Smooth muscle cell of the brain vasculature (primary cell): ENCODE data around the gene PVALEF.
A peak's percentile ranks its signal among the peaks of the same experiment; 100 is the strongest.
"Not testable (repeated sequence)": the region's sequence is repeated elsewhere in the genome, so short reads cannot be mapped to it uniquely, and the experiment has no call there.

Experiments used
- DNase-seq: peaks from one replicate; pipeline ENCODE4 v3.0.0-alpha.2; 2012; ENCODE audit warnings: low read depth, low spot score

PVALEF gene

GRCh38 chr17:81218991-81219390 is 53.7 kb downstream of the PVALEF start:
- no peak for DNase-seq

GRCh38 chr17:81219476-81220180 is 54.3 kb downstream of the PVALEF start:
- no peak for DNase-seq

DNA sequence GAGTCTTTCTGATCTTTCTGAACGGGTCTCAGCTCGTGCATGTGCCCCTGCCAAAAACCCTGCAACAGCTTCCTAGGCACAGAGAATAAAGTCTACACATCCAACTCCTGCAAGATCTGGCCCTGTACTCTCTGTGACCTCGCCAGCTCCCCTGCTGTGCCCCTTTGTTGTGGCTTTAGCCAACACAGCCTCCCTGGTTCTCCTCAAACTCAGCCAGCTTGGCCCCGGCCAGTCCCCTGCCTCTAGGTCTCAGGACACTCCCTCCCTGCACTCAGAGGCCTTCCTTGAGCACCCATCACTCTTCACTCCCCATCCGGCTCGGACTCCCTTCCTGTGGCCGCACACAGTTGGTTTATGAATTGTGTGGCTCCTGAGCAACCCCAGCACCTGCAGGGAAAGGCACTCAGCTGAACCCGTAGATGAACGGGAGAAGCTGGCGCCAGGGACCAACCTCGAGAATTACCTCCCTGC is 56.1 kb downstream of the PVALEF start:
- DNase-seq: no peak

DNA sequence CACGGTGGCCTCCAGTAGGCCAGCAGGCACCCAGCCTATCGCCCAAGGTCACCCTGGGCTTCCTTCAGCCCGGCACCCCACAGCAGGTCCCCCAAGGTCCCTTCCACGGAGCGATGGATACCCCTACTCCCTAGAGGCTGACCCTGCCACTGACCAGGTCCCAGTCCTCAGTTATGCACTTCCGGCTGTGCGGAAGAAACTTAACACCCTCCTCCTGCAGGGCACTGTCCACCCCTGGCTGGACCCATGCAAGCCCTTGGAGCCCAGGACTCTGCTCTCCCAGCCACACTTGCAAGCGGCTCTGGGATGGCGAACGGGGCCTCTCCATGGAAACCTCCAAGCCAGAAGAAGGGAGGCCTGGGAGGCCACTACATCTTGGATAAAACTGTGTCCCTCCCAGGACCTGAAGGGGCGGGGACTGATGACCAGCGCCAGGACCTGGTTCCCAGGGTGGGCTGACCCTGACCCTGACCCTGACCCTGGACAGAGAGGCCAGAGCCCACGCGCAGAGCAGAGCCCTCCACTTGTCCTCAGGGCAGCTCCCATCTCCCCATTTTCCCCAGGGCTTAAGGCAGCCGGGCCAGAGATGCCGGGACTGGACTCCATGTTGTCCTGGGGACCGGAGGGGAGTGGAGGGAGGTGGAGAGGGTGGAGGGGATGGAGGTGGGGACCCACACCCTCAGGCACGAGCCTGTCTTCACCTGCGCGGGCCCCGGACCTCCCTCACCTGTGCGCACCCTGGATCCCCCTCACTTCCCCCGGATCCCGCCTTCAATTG is 56.7 kb downstream of the PVALEF start:
- DNase-seq: no peak

GRCh38 chr17:81222620-81222905 is 57.3 kb downstream of the PVALEF start:
- no peak for DNase-seq

DNA sequence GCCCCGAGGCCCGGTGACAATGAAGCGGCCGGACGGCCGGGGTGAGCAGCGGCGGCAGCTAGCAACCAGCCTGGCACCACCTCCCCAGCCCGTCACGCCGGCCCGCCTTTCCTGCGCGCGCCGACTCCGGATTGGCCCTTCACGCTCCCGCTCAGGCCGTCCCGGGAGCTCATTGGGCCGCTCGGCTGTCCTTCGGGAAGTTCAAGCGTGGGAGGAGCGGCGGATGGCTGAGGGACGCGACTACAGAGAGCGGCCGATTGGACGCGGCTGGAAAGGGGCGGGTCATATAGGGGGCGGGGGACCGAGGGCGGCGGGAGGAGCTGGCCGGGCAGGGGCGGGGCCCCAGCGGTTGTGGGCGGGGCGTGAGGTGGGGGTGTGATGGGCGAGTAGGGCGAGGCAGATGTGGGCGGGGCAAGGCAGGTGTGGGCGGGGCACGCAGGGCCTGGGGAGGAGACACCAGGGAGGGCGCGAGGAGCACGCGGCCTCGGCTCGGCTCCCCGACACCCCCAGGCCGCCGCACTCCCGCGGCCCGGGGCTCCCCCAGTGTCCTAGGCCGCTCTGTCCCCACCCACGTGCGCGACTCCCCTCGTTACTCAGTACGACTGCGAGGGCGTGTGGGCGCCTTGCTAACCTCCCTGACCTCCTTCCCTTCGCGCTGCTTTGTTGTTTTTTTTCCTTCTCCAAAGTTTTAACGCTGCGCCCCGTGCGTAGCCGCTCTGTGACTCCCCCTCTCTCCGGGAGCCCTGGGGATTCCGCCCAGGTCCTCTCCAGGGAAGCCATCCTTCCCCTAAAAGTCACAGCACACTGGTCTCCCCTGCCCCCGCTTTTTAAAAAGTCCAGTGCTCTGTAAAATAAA is 57.8 kb downstream of the PVALEF start, which contains the start of gene CEP131:
Gene CEP131 (minus strand): TSS at position 60 of the 856 bp plus-strand sequence. CDS start 2,909 bp downstream, outside the sequence.
- peak; percentile 96 for DNase-seq

DNA sequence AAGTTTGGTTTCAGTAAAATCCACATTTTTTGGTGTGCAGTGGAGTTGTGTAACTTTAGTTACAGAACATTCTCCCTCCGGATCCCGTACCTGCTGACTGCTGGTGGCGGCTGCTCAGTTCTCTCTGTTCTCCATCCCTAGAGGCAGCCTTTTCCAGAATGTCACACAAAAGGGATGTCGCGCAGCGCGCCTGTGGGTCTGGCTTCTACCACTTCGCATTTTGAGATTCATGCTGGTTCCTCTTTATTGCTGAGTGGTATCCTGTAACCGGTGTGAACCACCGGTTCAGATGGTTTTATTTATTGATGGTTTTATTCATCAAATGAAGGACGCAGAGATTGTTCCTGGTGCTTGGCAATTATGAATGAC is 58.4 kb downstream of the PVALEF start:
- no peak for DNase-seq

DNA sequence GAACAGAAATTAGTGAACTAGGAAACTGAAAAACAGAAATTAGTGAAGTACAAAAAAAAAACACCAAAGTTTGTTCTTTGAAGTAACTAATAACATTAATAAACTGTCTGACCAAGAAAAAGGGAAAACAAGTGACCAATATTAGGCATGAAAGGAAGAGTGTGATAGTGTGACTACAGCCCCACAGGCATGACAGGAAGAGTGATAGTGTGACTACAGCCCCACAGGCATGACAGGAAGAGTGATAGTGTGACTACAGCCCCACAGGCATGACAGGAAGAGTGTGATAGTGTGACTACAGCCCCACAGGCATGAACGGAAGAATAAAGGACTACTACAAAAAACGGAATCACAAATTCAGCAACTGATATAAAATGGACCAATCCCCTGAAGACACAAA is 62.3 kb downstream of the PVALEF start:
- not testable (repeated sequence) for DNase-seq

DNA sequence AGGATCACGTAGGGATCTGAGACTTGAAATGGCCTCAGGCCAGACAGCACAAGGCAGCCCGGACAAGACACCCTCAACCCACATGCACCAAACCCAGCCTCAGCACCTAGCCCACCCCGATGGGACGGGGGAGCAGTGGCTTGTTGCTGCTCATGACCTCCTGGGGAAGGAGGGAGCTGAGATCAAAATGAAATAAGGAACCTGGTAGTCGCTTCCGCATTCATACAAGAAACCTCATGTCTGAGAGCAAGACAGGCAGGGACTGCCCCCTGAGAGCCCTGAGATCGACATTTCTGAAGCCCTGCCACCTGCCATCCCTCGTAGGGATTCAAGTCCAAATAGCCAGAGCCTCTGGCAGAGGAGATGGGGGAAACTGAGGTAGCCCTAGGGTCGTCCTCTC is 63.1 kb downstream of the PVALEF start:
- no peak for DNase-seq

DNA sequence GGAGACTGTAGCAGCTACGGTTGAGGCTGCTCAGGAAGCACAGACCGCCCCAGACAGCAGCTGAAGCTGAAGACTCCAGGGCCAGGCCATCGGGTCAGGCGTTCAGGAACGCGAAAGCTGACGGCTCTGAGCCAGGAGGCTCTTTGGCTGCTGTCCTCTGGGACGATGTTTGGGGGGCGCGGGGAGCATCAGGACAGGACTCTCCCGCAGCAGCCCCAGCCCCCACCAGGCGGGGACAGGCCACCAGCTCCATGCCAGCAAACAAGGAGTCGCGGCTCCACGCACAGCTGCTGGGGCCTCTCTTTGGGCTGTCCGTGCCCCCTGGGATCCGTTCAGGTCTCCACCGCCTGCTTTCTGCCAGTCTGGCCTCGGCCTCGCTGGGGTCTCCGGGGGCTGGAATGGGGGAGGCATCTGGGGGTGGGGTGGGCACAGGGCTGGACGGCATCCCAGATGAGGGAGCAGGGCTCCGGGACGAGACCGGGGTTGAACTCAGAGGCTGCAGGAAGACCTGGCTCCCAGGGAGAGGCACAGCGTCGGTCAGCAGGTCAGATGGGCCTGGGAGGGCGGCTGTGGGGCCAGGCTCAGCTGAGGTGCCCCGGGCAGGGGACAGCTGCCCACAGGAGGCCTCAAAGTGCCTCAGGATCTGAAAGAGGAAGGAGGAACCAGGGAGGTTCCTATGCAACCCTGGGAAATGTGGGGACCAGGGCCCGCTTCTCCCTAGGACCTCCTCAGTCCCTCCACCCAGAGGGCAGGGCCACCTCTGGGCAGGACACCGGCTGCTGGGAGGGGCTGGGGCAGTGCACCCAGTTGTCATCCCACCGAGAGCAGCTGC is 63.7 kb downstream of the PVALEF start:
- no peak for DNase-seq

DNA sequence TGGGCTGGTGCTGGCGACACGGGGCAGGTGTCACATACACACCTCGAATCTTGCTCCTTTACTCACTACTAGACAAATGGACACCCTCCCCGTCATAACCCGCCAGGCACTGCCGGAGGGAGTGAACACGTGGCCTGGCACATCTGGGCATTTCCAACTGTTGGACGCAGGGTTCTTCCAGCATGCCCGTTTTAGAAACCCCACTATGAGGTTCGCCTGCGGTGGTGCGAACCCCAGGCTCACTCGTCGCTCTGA is 64.3 kb downstream of the PVALEF start:
- DNase-seq: no peak

- no peak for DNase-seq
Measured at GRCh38 chr17:81230043-81230820, 64.9 kb downstream of the PVALEF start.

- DNase-seq: no peak
Measured at GRCh38 chr17:81231121-81231645, 65.9 kb downstream of the PVALEF start.

DNA sequence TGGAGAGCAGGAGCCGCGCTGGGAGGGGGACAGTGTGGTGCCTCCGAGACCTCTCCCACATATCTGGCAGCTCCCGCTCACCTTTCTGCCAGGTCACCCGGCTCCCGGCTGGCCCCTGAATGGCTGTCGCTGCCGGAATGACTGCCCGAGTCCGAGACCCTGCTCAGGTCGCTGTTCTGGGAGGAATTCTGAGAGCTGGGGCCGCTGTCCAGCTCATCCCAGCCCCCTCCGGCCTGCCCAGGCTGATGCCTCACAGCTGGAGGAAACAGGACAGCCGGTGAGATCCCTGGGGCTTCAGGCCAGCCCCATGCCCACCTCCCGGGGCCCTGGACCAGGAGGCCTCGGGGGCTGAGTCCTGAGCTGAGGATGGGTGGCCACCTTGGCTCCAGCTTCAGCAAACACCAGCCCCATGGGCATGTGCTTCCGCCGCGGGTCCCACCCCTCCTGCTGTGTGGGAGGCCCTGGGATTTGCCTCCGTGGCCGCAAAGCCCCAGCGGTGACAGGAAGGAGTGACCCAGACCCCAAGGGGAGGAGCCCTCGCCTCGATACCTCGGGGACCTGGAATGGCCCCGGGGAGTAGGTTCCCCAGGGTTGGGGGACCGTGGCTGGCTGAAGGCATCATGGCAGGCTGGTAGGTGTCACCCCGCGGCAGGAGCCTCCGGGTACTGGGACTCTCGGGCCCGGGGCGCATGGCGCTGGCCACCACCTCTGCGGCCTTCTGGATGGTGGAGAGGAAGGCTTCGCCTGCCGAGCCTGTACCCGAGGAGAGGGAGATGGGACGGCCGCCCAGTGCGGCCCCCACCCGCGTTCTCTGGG is 66.7 kb downstream of the PVALEF start:
- DNase-seq: no peak
